ENCODE measurements around the gene KCNS3.

Gene KCNS3

DNA sequence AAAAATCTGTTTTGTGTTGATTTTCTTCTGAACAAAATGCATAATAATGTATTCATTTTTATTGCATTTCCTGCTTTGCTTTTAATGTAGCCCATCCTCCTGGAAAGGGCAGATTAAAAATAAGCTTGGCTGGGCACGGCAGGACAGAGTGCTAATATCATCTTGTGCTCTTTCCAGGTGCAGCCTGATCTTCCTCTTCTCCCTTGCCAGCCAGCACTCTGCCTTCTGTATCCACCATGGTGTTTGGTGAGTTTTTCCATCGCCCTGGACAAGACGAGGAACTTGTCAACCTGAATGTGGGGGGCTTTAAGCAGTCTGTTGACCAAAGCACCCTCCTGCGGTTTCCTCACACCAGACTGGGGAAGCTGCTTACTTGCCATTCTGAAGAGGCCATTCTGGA lies 52.3 kb downstream of the KCNS3 start:
- Histone ChIP-seq H3K4me1 (ENCODE audit: control insufficient read depth, insufficient read depth, low read length) (no peaks in the 10 kb centered on the region), H3K27me3 (ENCODE audit: control insufficient read depth, insufficient read depth, low read length) (no peaks in the 10 kb centered on the region), H3K4me3 (ENCODE audit: low read length) (no peak overlapping the region), H3K27ac (ENCODE audit: low read depth, low read length) (no peak overlapping the region), H3K9ac (ENCODE audit: low read length) (no peak overlapping the region), H3K36me3 (ENCODE audit: control insufficient read depth, insufficient read depth, low read length) (no peaks in the 10 kb centered on the region)

DNA sequence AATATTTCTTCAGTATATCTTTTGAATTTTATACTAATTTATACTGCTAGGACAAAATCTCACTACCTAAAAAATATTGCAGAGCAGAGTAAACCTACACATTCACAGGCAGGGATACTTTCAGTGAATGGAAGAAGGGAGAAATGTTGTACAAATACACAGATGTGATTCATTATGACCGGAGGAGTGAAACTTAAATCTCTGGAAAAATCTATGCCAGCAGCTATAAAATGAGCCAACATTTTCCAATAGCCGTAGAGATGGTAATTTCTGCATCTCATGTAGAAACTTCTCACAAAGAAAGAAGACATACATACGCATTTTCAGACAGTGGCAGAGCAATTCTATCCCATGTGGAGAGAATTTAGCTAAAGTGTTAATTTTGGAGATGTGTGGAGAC lies 54.8 kb downstream of the KCNS3 start:
- H3K27me3 ChIP-seq (ENCODE audit: control insufficient read depth, insufficient read depth, low read length) = no peaks in the 10 kb centered on the region
- no peak overlapping the region for H3K4me3 ChIP-seq (ENCODE audit: low read length)
- no peaks in the 10 kb centered on the region for H3K36me3 ChIP-seq (ENCODE audit: control insufficient read depth, insufficient read depth, low read length)
- H3K27ac ChIP-seq (ENCODE audit: low read depth, low read length) = no peak overlapping the region
- H3K9ac ChIP-seq (ENCODE audit: low read length) = no peak overlapping the region
- no peaks in the 10 kb centered on the region for H3K4me1 ChIP-seq (ENCODE audit: control insufficient read depth, insufficient read depth, low read length)

DNA sequence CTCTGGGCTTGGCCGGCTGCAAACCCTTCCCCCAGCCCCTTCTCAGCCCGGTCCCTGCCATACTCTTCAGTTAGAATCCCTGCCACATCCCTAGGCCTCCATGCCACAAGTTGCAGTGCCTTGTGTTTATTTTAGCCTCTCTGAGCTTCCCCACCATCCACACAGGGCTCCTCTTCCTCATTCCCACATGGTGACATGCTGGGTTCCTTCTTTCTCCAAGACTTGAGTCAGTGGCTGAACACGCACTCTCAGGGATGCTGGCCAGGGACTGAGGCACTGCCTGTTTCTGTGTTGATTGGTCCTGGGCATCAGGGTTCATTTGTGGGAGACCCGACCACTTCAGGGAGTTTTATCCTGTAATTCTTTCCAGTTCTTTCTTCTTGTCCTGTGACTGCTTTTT lies 56.3 kb downstream of the KCNS3 start:
- Histone ChIP-seq H3K27me3 (ENCODE audit: control insufficient read depth, insufficient read depth, low read length) (no peaks in the 10 kb centered on the region), H3K36me3 (ENCODE audit: control insufficient read depth, insufficient read depth, low read length) (no peaks in the 10 kb centered on the region), H3K4me3 (ENCODE audit: low read length) (no peak overlapping the region), H3K4me1 (ENCODE audit: control insufficient read depth, insufficient read depth, low read length) (no peaks in the 10 kb centered on the region), H3K9ac (ENCODE audit: low read length) (no peak overlapping the region), H3K27ac (ENCODE audit: low read depth, low read length) (no peak overlapping the region)

DNA sequence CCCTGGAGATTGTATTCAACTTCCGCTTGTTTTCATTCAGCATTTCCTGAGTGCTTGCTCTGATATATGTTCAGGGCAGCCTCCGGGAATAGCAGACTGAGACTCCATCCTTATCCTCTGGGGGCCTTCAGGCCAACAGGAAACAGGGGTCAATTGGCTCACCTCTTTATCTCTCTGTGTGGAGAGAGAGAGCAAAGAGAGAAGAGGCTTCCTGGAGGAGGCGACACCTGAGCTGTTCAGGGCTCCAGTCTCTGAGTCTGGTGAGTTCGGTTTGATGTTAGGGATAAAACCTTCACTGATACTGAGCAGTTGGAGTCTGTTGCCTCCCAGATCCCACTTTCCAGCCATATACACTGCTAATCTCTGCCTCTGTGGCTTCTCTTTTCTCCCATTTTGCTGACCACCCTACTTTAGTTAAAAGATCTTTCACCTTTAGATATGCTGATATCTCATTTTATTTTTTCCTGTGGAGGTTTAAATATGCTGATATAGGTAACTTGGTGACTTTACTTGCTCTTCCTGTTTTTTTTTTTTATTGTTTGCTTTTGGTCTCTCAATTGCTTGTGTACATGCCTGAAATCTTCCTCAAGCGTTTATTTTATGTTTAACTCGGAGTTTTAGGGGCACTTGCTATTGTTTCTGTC lies 56.9 kb downstream of the KCNS3 start:
- H3K36me3 ChIP-seq (ENCODE audit: control insufficient read depth, insufficient read depth, low read length) = no peaks in the 10 kb centered on the region
- no peaks in the 10 kb centered on the region for H3K27me3 ChIP-seq (ENCODE audit: control insufficient read depth, insufficient read depth, low read length)
- no peak overlapping the region for H3K27ac ChIP-seq (ENCODE audit: low read depth, low read length)
- no peaks in the 10 kb centered on the region for H3K4me1 ChIP-seq (ENCODE audit: control insufficient read depth, insufficient read depth, low read length)
- no peak overlapping the region for H3K4me3 ChIP-seq (ENCODE audit: low read length)
- H3K9ac ChIP-seq (ENCODE audit: low read length) = no peak overlapping the region

DNA sequence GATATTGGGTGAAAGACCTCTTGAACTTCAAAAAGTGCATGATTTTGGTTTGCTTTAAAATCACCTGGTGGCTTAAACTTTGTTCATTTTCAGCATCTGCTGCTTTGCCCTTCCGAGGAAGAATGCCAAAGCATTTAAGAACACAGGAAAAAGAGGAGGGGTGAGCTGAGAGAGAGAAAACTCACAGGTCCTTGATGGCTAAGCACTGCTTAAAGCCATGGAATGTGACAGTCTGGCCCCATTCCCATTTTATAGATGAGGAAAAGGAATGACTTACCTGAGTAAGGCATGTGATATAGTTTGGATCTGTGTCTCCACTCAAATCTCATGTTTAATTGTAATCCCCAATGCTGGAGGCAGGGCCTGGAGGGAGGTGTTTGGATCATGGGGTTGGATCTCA lies 58.1 kb downstream of the KCNS3 start:
- Histone ChIP-seq H3K36me3 (ENCODE audit: control insufficient read depth, insufficient read depth, low read length) (no peaks in the 10 kb centered on the region), H3K27me3 (ENCODE audit: control insufficient read depth, insufficient read depth, low read length) (no peaks in the 10 kb centered on the region), H3K27ac (ENCODE audit: low read depth, low read length) (no peak overlapping the region), H3K4me3 (ENCODE audit: low read length) (no peak overlapping the region), H3K9ac (ENCODE audit: low read length) (no peak overlapping the region), H3K4me1 (ENCODE audit: control insufficient read depth, insufficient read depth, low read length) (no peaks in the 10 kb centered on the region)

DNA sequence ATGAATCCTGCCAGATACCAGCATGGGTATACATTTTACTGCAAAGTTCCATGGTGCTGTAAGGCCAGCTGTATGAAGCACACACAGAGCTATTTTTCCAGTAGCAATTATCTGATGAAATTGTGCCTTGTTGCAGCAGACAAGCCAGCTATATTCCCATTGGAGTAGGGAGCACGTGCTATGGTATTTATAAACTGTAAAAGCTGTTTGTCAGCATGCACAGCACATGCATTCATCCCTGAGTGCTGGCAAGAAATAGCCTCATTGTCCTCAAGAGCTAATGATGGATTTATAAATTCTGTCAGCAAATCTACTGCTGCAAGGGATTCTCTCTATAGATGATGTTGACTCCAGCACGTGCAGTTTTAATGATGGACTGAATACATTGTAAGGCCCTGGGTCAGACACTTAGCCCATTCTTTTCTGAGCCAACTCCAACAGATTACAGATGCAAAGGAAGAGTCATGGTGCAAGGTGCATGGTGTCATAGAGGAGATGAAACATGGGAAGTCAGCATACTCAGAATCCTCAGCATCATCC lies 61.7 kb downstream of the KCNS3 start:
- Histone ChIP-seq H3K9ac (ENCODE audit: low read length) (no peak overlapping the region), H3K4me1 (ENCODE audit: control insufficient read depth, insufficient read depth, low read length) (no peaks in the 10 kb centered on the region), H3K27me3 (ENCODE audit: control insufficient read depth, insufficient read depth, low read length) (no peaks in the 10 kb centered on the region), H3K27ac (ENCODE audit: low read depth, low read length) (no peak overlapping the region), H3K36me3 (ENCODE audit: control insufficient read depth, insufficient read depth, low read length) (no peaks in the 10 kb centered on the region), H3K4me3 (ENCODE audit: low read length) (no peak overlapping the region)

DNA sequence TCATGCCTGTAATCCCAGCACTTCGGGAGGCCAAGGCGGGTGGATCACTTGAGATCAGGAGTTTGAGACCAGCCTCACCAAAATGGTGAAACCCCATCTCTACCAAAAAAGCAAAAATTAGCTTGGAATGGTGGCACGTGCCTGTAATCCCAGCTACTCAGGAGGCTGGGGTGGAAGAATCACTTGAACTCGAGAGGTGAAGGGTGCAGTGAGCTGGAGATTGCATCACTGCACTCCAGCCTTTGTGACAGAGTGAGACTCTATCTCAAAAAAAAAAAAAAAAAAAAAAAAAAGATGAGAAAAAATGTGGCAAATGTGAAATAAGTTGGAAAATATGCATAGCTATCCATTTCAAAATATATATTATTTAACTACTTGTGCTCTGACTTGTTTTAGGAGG lies 65.0 kb downstream of the KCNS3 start:
- Histone ChIP-seq H3K4me3 (ENCODE audit: low read length) (no peak overlapping the region), H3K36me3 (ENCODE audit: control insufficient read depth, insufficient read depth, low read length) (no peaks in the 10 kb centered on the region), H3K27ac (ENCODE audit: low read depth, low read length) (no peak overlapping the region), H3K27me3 (ENCODE audit: control insufficient read depth, insufficient read depth, low read length) (no peaks in the 10 kb centered on the region), H3K4me1 (ENCODE audit: control insufficient read depth, insufficient read depth, low read length) (no peaks in the 10 kb centered on the region), H3K9ac (ENCODE audit: low read length) (no peak overlapping the region)

DNA sequence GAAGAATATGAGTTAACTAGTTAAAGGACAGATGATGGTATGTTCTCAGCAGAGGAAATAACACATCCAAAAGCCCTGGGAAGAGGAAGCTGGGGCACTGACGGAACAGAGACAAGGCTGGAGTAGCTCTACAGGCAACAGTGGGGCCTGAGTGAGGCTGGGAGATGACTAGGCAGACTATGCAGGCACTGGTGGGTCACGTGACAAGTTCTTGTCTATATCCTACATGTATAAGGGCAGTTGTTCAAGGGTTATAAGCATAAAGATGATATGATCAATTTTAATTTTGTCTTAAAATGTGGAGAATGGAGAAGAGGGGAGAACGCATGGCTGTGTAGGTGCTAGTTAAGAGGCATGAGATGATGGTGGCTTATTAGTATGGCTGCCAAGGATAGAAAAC lies 68.6 kb downstream of the KCNS3 start:
- H3K9ac ChIP-seq (ENCODE audit: low read length) = no peak overlapping the region
- H3K36me3 ChIP-seq (ENCODE audit: control insufficient read depth, insufficient read depth, low read length) = no peaks in the 10 kb centered on the region
- no peaks in the 10 kb centered on the region for H3K4me1 ChIP-seq (ENCODE audit: control insufficient read depth, insufficient read depth, low read length)
- no peaks in the 10 kb centered on the region for H3K27me3 ChIP-seq (ENCODE audit: control insufficient read depth, insufficient read depth, low read length)
- no peak overlapping the region for H3K4me3 ChIP-seq (ENCODE audit: low read length)
- no peak overlapping the region for H3K27ac ChIP-seq (ENCODE audit: low read depth, low read length)

DNA sequence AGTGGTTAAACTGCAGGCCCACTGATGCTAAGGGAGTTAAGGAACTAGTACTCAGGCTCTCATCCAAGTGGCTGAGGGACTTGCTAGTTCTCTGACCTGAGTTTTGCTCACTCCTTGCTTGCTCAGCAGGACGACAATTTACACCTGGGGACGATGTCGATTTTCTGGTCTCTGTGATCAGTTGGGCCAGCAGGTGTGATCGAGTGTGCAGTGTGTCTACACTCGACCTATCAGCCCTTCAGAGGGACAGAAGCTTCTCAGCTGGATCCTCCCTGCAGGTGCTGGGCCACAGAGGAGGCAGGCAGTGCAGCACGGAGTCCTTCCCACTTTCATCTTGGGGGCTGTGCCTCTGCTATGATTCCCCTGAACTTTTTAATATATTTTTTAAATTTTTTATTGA lies 71.5 kb downstream of the KCNS3 start:
- Histone ChIP-seq H3K27ac (ENCODE audit: low read depth, low read length) (no peak overlapping the region), H3K4me3 (ENCODE audit: low read length) (no peak overlapping the region), H3K27me3 (ENCODE audit: control insufficient read depth, insufficient read depth, low read length) (no peaks in the 10 kb centered on the region), H3K4me1 (ENCODE audit: control insufficient read depth, insufficient read depth, low read length) (no peaks in the 10 kb centered on the region), H3K36me3 (ENCODE audit: control insufficient read depth, insufficient read depth, low read length) (no peaks in the 10 kb centered on the region), H3K9ac (ENCODE audit: low read length) (no peak overlapping the region)

DNA sequence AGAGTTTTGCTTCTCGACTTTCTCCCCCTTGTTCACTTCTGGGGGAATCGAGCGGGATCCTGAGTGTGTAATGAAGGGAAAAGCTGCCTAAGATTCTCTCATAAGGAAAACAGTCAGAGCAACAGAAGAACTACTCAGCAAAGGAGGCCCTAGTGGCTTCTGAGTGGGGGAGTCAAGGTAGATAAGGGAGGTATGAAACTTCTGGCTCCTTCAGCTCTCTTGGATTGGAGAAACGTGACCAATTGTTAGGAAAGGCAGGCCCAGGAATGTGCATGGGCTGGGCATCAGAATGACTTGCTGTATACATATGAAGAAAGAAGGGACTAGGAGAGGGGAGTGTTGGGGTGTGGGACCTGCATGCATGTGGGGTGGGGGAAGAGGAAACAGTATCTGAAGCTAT lies 73.1 kb downstream of the KCNS3 start:
- Histone ChIP-seq H3K9ac (ENCODE audit: low read length) (no peak overlapping the region), H3K27ac (ENCODE audit: low read depth, low read length) (no peak overlapping the region), H3K27me3 (ENCODE audit: control insufficient read depth, insufficient read depth, low read length) (no peaks in the 10 kb centered on the region), H3K4me3 (ENCODE audit: low read length) (no peak overlapping the region), H3K4me1 (ENCODE audit: control insufficient read depth, insufficient read depth, low read length) (no peaks in the 10 kb centered on the region), H3K36me3 (ENCODE audit: control insufficient read depth, insufficient read depth, low read length) (no peaks in the 10 kb centered on the region)

DNA sequence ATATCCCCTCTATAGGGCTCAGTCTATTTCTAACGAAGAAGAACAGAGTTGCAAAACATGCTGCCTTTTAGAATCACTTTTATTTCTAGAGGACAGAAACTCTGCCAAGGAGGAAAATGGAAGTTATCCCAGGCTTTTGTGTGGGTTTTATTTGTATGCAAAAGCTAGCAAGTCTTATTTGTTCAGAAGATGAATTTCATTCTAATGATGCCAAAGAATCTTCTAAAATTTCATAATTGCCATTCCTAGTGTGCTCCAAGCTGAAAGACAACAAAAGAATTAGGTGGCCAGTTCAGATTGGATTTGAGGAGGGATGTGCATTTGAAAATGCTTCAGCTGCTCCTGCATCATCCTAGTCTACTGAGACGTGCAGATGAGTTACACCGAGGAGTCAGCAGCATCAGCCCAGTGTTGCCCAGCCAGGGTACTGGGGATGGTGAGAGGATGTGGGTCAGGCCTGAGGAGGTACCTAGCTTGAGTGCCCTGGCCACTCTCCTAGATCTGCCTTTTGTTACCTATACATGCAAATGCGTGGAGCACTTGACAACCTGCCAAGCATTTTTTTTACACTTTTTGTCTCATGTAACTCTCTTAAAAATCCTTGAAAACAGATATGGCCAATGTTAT lies 80.1 kb downstream of the KCNS3 start:
- H3K9ac ChIP-seq (ENCODE audit: low read length) = no peak overlapping the region
- H3K4me3 ChIP-seq (ENCODE audit: low read length) = no peak overlapping the region
- H3K27me3 ChIP-seq (ENCODE audit: control insufficient read depth, insufficient read depth, low read length) = no peaks in the 10 kb centered on the region
- no peaks in the 10 kb centered on the region for H3K36me3 ChIP-seq (ENCODE audit: control insufficient read depth, insufficient read depth, low read length)
- H3K27ac ChIP-seq (ENCODE audit: low read depth, low read length) = no peak overlapping the region
- H3K4me1 ChIP-seq (ENCODE audit: control insufficient read depth, insufficient read depth, low read length) = no peaks in the 10 kb centered on the region

DNA sequence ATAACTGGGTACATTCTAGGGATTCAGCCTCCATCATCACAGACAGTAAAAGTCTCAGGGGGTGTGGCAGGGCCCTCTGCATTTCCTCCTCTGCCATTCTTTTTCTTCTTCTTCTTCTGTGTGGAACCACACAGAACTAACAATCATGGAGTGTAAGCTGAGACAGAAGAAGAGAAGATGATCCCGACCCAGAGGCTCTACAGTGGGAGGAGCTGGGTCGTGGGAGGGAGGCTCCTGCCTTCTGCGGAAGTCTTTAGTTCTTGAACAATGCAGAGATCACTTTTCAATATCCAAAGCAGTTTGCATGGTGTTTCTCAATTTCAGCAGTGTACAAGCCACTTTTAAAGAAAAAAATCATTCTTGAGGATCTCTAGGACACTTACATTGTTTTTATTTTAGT lies 80.9 kb downstream of the KCNS3 start:
- Histone ChIP-seq H3K36me3 (ENCODE audit: control insufficient read depth, insufficient read depth, low read length) (no peaks in the 10 kb centered on the region), H3K4me1 (ENCODE audit: control insufficient read depth, insufficient read depth, low read length) (no peaks in the 10 kb centered on the region)

DNA sequence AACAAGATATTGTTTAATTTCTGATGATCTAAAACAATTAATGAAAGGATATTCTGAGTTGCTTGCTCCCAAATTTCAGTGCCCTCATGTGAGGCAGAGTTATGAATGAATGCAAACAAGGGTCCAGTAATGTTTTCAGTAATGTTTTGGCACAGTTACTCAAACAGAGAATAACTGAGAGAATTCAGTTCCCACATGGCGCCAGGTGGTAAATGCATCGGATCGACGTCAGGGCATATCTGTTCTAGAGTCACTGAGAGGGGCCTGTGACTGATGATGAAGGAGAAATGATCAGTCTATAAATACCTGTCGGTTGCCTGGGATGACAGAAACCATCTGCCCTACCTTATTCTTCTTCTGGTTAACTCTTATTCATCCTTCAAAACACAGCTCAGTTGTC lies 81.4 kb downstream of the KCNS3 start:
- Histone ChIP-seq H3K36me3 (ENCODE audit: control insufficient read depth, insufficient read depth, low read length) (no peaks in the 10 kb centered on the region), H3K27me3 (ENCODE audit: control insufficient read depth, insufficient read depth, low read length) (no peaks in the 10 kb centered on the region), H3K4me1 (ENCODE audit: control insufficient read depth, insufficient read depth, low read length) (no peaks in the 10 kb centered on the region), H3K9ac (ENCODE audit: low read length) (no peak overlapping the region), H3K27ac (ENCODE audit: low read depth, low read length) (no peak overlapping the region), H3K4me3 (ENCODE audit: low read length) (no peak overlapping the region)

More for the DNA sequence above, 80.9 kb downstream of the KCNS3 start:
- no peaks in the 10 kb centered on the region for H3K27me3 ChIP-seq (ENCODE audit: control insufficient read depth, insufficient read depth, low read length)
- no peak overlapping the region for H3K4me3 ChIP-seq (ENCODE audit: low read length)
- no peak overlapping the region for H3K9ac ChIP-seq (ENCODE audit: low read length)
- no peak overlapping the region for H3K27ac ChIP-seq (ENCODE audit: low read depth, low read length)

All from rectal smooth muscle tissue (tissue), 1 donor.